Measurements from ENCODE around the gene EIF4B.
"Not testable (repeated sequence)": the region's sequence is repeated elsewhere in the genome, so short reads cannot be mapped to it uniquely, and the experiment has no call there.

DNA sequence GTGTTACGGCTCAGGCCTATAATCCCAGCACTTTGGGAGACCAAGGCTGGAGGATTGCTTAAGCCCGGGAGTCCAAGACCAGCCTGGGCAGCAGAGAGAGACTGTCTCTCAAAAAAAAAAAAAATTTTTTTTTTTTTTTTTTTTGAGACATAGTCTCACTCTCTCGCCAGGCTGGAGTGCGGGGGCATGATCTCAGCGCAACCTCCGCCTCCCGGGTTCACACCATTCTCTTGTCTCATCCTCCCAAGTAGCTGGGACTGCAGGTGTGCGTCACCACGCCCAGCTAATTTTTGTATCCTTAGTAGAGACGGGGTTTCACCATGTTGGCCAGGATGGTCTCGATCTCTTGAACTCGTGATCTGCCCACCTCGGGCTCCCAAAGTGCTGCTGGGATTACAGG, 20.8 kb downstream of the EIF4B start:
- TF ChIP-seq, protein P1, sequence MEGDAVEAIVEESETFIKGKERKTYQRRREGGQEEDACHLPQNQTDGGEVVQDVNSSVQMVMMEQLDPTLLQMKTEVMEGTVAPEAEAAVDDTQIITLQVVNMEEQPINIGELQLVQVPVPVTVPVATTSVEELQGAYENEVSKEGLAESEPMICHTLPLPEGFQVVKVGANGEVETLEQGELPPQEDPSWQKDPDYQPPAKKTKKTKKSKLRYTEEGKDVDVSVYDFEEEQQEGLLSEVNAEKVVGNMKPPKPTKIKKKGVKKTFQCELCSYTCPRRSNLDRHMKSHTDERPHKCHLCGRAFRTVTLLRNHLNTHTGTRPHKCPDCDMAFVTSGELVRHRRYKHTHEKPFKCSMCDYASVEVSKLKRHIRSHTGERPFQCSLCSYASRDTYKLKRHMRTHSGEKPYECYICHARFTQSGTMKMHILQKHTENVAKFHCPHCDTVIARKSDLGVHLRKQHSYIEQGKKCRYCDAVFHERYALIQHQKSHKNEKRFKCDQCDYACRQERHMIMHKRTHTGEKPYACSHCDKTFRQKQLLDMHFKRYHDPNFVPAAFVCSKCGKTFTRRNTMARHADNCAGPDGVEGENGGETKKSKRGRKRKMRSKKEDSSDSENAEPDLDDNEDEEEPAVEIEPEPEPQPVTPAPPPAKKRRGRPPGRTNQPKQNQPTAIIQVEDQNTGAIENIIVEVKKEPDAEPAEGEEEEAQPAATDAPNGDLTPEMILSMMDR (IDR thresholded peaks at IDR 0.05): not testable (repeated sequence)
- not testable (repeated sequence) for TF ChIP-seq POLR2AphosphoS5 (IDR thresholded peaks at IDR 0.05; ENCODE audit: low read depth, low read length); SIN3A (IDR thresholded peaks at IDR 0.05; ENCODE audit: borderline replicate concordance, insufficient read depth, low read depth, low read length)
- TF ChIP-seq, protein P2, sequence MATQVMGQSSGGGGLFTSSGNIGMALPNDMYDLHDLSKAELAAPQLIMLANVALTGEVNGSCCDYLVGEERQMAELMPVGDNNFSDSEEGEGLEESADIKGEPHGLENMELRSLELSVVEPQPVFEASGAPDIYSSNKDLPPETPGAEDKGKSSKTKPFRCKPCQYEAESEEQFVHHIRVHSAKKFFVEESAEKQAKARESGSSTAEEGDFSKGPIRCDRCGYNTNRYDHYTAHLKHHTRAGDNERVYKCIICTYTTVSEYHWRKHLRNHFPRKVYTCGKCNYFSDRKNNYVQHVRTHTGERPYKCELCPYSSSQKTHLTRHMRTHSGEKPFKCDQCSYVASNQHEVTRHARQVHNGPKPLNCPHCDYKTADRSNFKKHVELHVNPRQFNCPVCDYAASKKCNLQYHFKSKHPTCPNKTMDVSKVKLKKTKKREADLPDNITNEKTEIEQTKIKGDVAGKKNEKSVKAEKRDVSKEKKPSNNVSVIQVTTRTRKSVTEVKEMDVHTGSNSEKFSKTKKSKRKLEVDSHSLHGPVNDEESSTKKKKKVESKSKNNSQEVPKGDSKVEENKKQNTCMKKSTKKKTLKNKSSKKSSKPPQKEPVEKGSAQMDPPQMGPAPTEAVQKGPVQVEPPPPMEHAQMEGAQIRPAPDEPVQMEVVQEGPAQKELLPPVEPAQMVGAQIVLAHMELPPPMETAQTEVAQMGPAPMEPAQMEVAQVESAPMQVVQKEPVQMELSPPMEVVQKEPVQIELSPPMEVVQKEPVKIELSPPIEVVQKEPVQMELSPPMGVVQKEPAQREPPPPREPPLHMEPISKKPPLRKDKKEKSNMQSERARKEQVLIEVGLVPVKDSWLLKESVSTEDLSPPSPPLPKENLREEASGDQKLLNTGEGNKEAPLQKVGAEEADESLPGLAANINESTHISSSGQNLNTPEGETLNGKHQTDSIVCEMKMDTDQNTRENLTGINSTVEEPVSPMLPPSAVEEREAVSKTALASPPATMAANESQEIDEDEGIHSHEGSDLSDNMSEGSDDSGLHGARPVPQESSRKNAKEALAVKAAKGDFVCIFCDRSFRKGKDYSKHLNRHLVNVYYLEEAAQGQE (IDR thresholded peaks at IDR 0.05; ENCODE audit: insufficient read depth in 1 of 2, low read depth in 2 of 2, low read length in 1 of 2): not testable (repeated sequence)
